Measurements from ENCODE around the gene GALNT6. TPM values are rescaled to one million over a fixed set of nuclear protein-coding genes. Genes with fewer than 3 reads are reported as not detected.

GALNT6 gene
- total RNA-seq, 1 experiment from 2014 or later, result 9.8 TPM

GRCh38 chr12:51357374-51358047, 33.7 kb downstream of the GALNT6 start:
- no peaks in the 10 kb centered on the region for H3K79me2 ChIP-seq (ENCODE audit: insufficient read depth, low read length)
- H4K8ac ChIP-seq (replicated peaks; ENCODE audit: insufficient read length, low read depth, low read length), result no peak overlapping the region
- H2AK5ac ChIP-seq (ENCODE audit: insufficient read length, low read length), result no peak overlapping the region
- no peaks in the 10 kb centered on the region for H3K23me2 ChIP-seq (ENCODE audit: insufficient read length, low read depth, low read length, poor library complexity, severe bottlenecking)
- H3K4ac ChIP-seq (ENCODE audit: low read depth, low read length), result no peak overlapping the region
- Mint-ChIP-seq H3K4me3 (no peak overlapping the region), H3K27ac (peak overlapping the region in 1 of 3 experiments; percentile 18; a peak in 1 of 7 replicates), H3K4me1 (no peaks in the 10 kb centered on the region), H3K27me3 (ENCODE audit: low read depth) (no peaks in the 10 kb centered on the region), H3K36me3 (ENCODE audit: insufficient read depth in 1 of 3, low read depth in 3 of 3) (peaks cover 5 to 31% (median 22%) of the 10 kb centered on the region in 3 experiments; a peak in 6 of 7 replicates), H3K9me3 (no peaks in the 10 kb centered on the region)
- no peak overlapping the region for H2BK12ac ChIP-seq (ENCODE audit: insufficient read length, low read depth, low read length)
- no peak overlapping the region for H4K5ac ChIP-seq (ENCODE audit: insufficient read length, low read depth, low read length)
- H3K27ac ChIP-seq (ENCODE audit: insufficient read length, low read depth, low read length), result no peak overlapping the region
- no peaks in the 10 kb centered on the region for H3K9me3 ChIP-seq (ENCODE audit: control insufficient read depth, low read depth, low read length)
- WGBS (ENCODE audit: extremely low coverage, insufficient read length, low lambda C conversion rate), result no CpG with 5 or more reads among the region's 10 CpGs
- no peak for DNase-seq
- no peak overlapping the region for H3K14ac ChIP-seq (ENCODE audit: insufficient read depth, low read length)
- no peaks in the 10 kb centered on the region for H3K79me1 ChIP-seq (ENCODE audit: insufficient read depth, low read depth, low read length, poor library complexity, severe bottlenecking)
- H2BK120ac ChIP-seq (ENCODE audit: low read depth, low read length, poor library complexity, severe bottlenecking), result no peak overlapping the region
- no peak overlapping the region for H3K4me2 ChIP-seq (ENCODE audit: insufficient read depth, insufficient read length, low read length)
- H3T11ph ChIP-seq (ENCODE audit: low read length), result no peak overlapping the region
- H3K27me3 ChIP-seq (ENCODE audit: insufficient read depth, low read length), result no peaks in the 10 kb centered on the region
- no peak for TF ChIP-seq CTCF (conservative IDR thresholded peaks at IDR 0.05)
- H3K18ac ChIP-seq (ENCODE audit: insufficient read length, low read depth, low read length), result no peak overlapping the region
- no peak overlapping the region for H3K9ac ChIP-seq (ENCODE audit: extremely low read depth, insufficient read length, low read length)
- H2AFZ ChIP-seq (ENCODE audit: low read length), result no peak overlapping the region
- no peak overlapping the region for H2BK15ac ChIP-seq (ENCODE audit: low read depth, low read length)
- no peak overlapping the region for H4K91ac ChIP-seq (ENCODE audit: insufficient read length, low read depth, low read length)
- no peak overlapping the region for H3K56ac ChIP-seq (ENCODE audit: insufficient read length, low read depth, low read length)
- no peaks in the 10 kb centered on the region for H3K4me1 ChIP-seq (ENCODE audit: insufficient read depth, low read length)
- no peak overlapping the region for H2BK20ac ChIP-seq (ENCODE audit: low read depth, low read length, poor library complexity, severe bottlenecking)
- no peak overlapping the region for H2BK5ac ChIP-seq (ENCODE audit: insufficient read length, low read length)
- no peaks in the 10 kb centered on the region for H4K20me1 ChIP-seq (ENCODE audit: control insufficient read depth, insufficient read depth, insufficient read length)
- H3K23ac ChIP-seq (ENCODE audit: insufficient read length, low read depth, low read length), result no peak overlapping the region

Data from H9 (cell line).